CD14-positive monocyte (primary cell): Measurements from ENCODE around the gene APOC3. TPM values are rescaled to one million over a fixed set of nuclear protein-coding genes. Genes with fewer than 3 reads are reported as not detected.

Experiments
- DNase-seq, 3 donors: peaks; one replicate each; pipeline ENCODE4 v3.0.0-alpha.2; 2011 to 2022
- H2AFZ ChIP-seq: 2 replicates; pipeline ENCODE4 v1.6.0; 2012; ENCODE audit warnings: mild to moderate bottlenecking, low read depth, low read length, inconsistent platforms; ENCODE audit not compliant: insufficient read depth, poor library complexity, severe bottlenecking
- H3K27ac ChIP-seq, 2 donors: 1 replicate in 1 of 2; 2 replicates in 1 of 2; pipeline ENCODE4 v1.5.1; 2012 to 2013; ENCODE audit warnings: low read length in 2 of 2, control low read depth in 1 of 2, inconsistent platforms in 1 of 2, low read depth in 1 of 2, mild to moderate bottlenecking in 1 of 2
- H3K27me3 ChIP-seq, 2 donors: one replicate each; pipeline versions ENCODE4 v1.6.0 to v1.6.1; 2011 to 2013; ENCODE audit warnings: low read length in 2 of 2; ENCODE audit not compliant: control insufficient read depth in 2 of 2, insufficient read depth in 2 of 2
- H3K36me3 ChIP-seq, 2 donors: replicated peaks in 1 of 2; 1 replicate in 1 of 2; 2 replicates in 1 of 2; pipeline versions ENCODE4 v1.5.1 to v1.6.1; 2012 to 2013; ENCODE audit warnings: low read length in 2 of 2, control low read depth in 1 of 2, inconsistent platforms in 1 of 2, mild to moderate bottlenecking in 1 of 2; ENCODE audit not compliant: insufficient read depth in 2 of 2, control insufficient read depth in 1 of 2
- H3K4me1 ChIP-seq, 2 donors: 1 replicate in 1 of 2; 2 replicates in 1 of 2; pipeline versions ENCODE4 v1.5.1 to v1.6.1; 2012 to 2013; ENCODE audit warnings: low read length in 2 of 2, control low read depth in 1 of 2, inconsistent platforms in 1 of 2, mild to moderate bottlenecking in 1 of 2, moderate library complexity in 1 of 2; ENCODE audit not compliant: insufficient read depth in 2 of 2, control insufficient read depth in 1 of 2
- H3K4me2 ChIP-seq: replicated peaks from 2 replicates; pipeline ENCODE3; 2012; ENCODE audit warnings: low read length, moderate library complexity, mild to moderate bottlenecking; ENCODE audit not compliant: poor library complexity, severe bottlenecking; ENCODE audit errors: extremely low read depth
- H3K4me3 ChIP-seq, 3 experiments: fragments of 200-600 bp in 1 of 3; sonication (generic) in 1 of 3; replicated peaks in 1 of 3; 1 replicate in 2 of 3; 2 replicates in 1 of 3; pipeline ENCODE4 v1.5.1; 2011 to 2013; ENCODE audit warnings: low read length in 3 of 3, mild to moderate bottlenecking in 3 of 3, control low read depth in 2 of 3, low read depth in 2 of 3, inconsistent platforms in 1 of 3, moderate library complexity in 1 of 3
- H3K79me2 ChIP-seq: 2 replicates; pipeline ENCODE4 v1.6.0; 2012; ENCODE audit warnings: mild to moderate bottlenecking, control low read depth, inconsistent platforms, low read length, moderate library complexity; ENCODE audit not compliant: insufficient read depth
- H3K9ac ChIP-seq: 2 replicates; pipeline ENCODE4 v1.6.0; 2017; ENCODE audit warnings: low read length, mild to moderate bottlenecking; ENCODE audit not compliant: insufficient read depth, poor library complexity, severe bottlenecking
- H3K9me3 ChIP-seq, 2 donors: replicated peaks in 1 of 2; 1 replicate in 1 of 2; 2 replicates in 1 of 2; pipeline versions ENCODE4 v1.5.1 to v1.6.1; 2012 to 2013; ENCODE audit warnings: low read length in 2 of 2, control low read depth in 1 of 2; ENCODE audit not compliant: control insufficient read depth in 1 of 2, insufficient read depth in 1 of 2
- H4K20me1 ChIP-seq: 2 replicates; pipeline ENCODE4 v1.6.0; 2012; ENCODE audit warnings: mild to moderate bottlenecking, low read length, control low read depth, moderate library complexity; ENCODE audit not compliant: insufficient read depth
- H3K27ac Mint-ChIP-seq, 7 donors: one replicate each; pipeline ENCODE4 v1.8.0; 2020; ENCODE audit warnings: mild to moderate bottlenecking in 7 of 7, mixed read lengths in 7 of 7, moderate library complexity in 6 of 7, inconsistent platforms in 2 of 7
- H3K27me3 Mint-ChIP-seq, 3 donors: one replicate each; pipeline ENCODE4 v1.8.0; 2021 to 2022; ENCODE audit warnings: low read depth in 3 of 3, mild to moderate bottlenecking in 3 of 3, mixed read lengths in 3 of 3, moderate library complexity in 3 of 3, inconsistent platforms in 1 of 3
- H3K36me3 Mint-ChIP-seq, 2 donors: one replicate each; pipeline ENCODE4 v1.8.0; 2020; ENCODE audit warnings: mixed read lengths in 2 of 2, inconsistent platforms in 1 of 2, mild to moderate bottlenecking in 1 of 2
- H3K4me1 Mint-ChIP-seq: one replicate; pipeline ENCODE4 v1.8.0; 2020; ENCODE audit warnings: mild to moderate bottlenecking, mixed read lengths
- H3K4me3 Mint-ChIP-seq, 2 donors: one replicate each; pipeline ENCODE4 v1.8.0; 2020; ENCODE audit warnings: mild to moderate bottlenecking in 2 of 2, mixed read lengths in 2 of 2, moderate library complexity in 1 of 2
- H3K9me3 Mint-ChIP-seq, 7 donors: one replicate each; pipeline ENCODE4 v1.8.0; 2020 to 2022; ENCODE audit warnings: mixed read lengths in 7 of 7, mild to moderate bottlenecking in 6 of 7, moderate library complexity in 6 of 7, inconsistent platforms in 2 of 7
- WGBS: methylation state at CpG from one replicate; pipeline ENCODE4 v1.1.5; 2013; ENCODE audit warnings: missing lambda C conversion rate; ENCODE audit not compliant: insufficient coverage; 5-methylcytosine and 5-hydroxymethylcytosine counted together
- intact Hi-C, 2 donors: fragments of 100-400 bp; cut with micrococcal nuclease; formaldehyde crosslinking; loops; one replicate each; pipeline versions ENCODE4 v1.15.0 to v1.15.1; 2023
- polyA plus RNA-seq, 3 donors: library from polyadenylated mRNA; depleted of rRNA in 1 of 3; unstranded in 2 of 3; stranded (reverse) in 1 of 3; fragments of 300-500 nt in 2 of 3; fragments of >200 nt in 1 of 3; fragmentation: Illumina TruSeq in 2 of 3; gene quantifications; 1 replicate in 2 of 3; 2 replicates in 1 of 3; pipeline ENCODE4 v1.2.3, GENCODE V29; 2012 to 2021
- TF ChIP-seq, protein P1 (sequence below): fragments of 200-600 bp; IDR thresholded peaks from one replicate; pipeline ENCODE4 v1.8.0; 2022; ENCODE audit warnings: antibody characterized with exemption, mild to moderate bottlenecking

APOC3 gene
- polyA plus RNA-seq, 3 donors, result not detected

DNA sequence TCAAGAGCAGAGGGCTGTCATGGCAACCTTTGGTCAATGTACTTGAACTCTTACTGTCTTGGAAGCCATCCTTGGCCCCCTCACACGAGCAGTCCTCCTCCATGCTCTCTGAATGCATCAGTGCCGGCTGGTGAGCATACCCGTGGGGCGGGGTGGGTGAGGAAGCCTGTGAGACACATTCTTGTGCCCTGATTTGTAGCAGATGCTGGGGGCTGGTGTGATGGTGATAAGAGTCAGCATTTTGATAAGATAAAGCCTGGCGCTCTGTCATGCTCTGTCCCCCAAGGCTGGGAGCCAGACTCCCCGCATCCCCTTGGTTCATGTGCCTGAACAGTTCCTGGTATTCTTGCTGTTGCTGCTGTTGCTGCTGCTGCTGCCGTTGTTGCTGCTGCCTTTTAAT, 28.2 kb downstream of the APOC3 start:
- Mint-ChIP-seq H3K27ac (peak overlapping the region in 2 of 7 donors; percentile 26 to 30), H3K9me3 (no peaks in the 10 kb centered on the region), H3K27me3 (no peaks in the 10 kb centered on the region), H3K4me3 (no peak overlapping the region), H3K4me1 (peaks cover 22% of the 10 kb centered on the region), H3K36me3 (peaks cover 76 to 91% of the 10 kb centered on the region in 2 donors)
- Histone ChIP-seq H3K4me2 (no peak overlapping the region), H3K4me1 (peaks cover 17 to 27% of the 10 kb centered on the region in 2 donors), H3K4me3 (no peak overlapping the region), H4K20me1 (peaks cover 33% of the 10 kb centered on the region), H3K36me3 (peaks cover 68 to 82% of the 10 kb centered on the region in 2 donors), H3K79me2 (peaks cover 7% of the 10 kb centered on the region), H3K27ac (peak overlapping the region in 1 of 2 donors; percentile 22), H3K9ac (no peak overlapping the region), H3K27me3 (no peaks in the 10 kb centered on the region), H3K9me3 (no peaks in the 10 kb centered on the region), H2AFZ (no peak overlapping the region)
- 100% methylated on average over 6 of the region's 7 CpGs for WGBS
- intact Hi-C loops, result no loop called here
- no peak for DNase-seq
- TF ChIP-seq, protein P1, sequence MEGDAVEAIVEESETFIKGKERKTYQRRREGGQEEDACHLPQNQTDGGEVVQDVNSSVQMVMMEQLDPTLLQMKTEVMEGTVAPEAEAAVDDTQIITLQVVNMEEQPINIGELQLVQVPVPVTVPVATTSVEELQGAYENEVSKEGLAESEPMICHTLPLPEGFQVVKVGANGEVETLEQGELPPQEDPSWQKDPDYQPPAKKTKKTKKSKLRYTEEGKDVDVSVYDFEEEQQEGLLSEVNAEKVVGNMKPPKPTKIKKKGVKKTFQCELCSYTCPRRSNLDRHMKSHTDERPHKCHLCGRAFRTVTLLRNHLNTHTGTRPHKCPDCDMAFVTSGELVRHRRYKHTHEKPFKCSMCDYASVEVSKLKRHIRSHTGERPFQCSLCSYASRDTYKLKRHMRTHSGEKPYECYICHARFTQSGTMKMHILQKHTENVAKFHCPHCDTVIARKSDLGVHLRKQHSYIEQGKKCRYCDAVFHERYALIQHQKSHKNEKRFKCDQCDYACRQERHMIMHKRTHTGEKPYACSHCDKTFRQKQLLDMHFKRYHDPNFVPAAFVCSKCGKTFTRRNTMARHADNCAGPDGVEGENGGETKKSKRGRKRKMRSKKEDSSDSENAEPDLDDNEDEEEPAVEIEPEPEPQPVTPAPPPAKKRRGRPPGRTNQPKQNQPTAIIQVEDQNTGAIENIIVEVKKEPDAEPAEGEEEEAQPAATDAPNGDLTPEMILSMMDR, result no peak

DNA sequence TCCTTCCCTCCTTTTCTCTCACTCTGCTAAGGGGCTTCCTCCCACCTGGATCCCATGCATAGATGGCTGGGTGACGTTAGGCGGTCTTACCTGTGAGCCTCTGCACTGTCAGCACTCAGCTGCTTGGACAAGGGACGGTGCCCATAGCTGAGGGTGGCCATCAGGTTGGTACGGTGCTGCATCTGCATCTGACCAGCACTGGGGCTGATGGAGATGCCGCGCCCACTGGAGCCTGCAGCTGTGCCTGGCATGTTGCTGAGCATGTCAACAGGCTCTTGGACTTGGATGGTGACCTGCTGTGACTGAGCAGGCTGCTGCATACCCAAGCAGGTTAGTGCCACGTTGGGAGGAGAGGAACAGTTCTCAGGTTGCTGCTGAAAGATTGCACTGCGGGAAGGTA, 29.5 kb downstream of the APOC3 start:
- H3K4me1 Mint-ChIP-seq, result peaks cover 10% of the 10 kb centered on the region
- intact Hi-C loops, result no loop called here
- Histone ChIP-seq H3K9ac (no peak overlapping the region), H3K9me3 (no peaks in the 10 kb centered on the region), H3K36me3 (peaks cover 81 to 93% of the 10 kb centered on the region in 2 donors), H3K27me3 (no peaks in the 10 kb centered on the region), H3K4me2 (no peak overlapping the region), H3K27ac (no peak overlapping the region), H2AFZ (no peak overlapping the region), H3K4me3 (no peak overlapping the region), H3K79me2 (peaks cover 7% of the 10 kb centered on the region), H3K4me1 (peaks cover 4 to 15% of the 10 kb centered on the region in 2 donors), H4K20me1 (peaks cover 24% of the 10 kb centered on the region)
- no peaks in the 10 kb centered on the region for H3K9me3 Mint-ChIP-seq
- DNase-seq, result no peak
- 97% methylated on average over 8 of the region's 8 CpGs for WGBS
- peaks cover 88 to 99% of the 10 kb centered on the region in 2 donors for H3K36me3 Mint-ChIP-seq
- TF ChIP-seq, protein P1, result no peak
- no peaks in the 10 kb centered on the region for H3K27me3 Mint-ChIP-seq
- peak overlapping the region in 4 of 7 donors; percentile 46 to 82 (median 56) for H3K27ac Mint-ChIP-seq
- no peak overlapping the region for H3K4me3 Mint-ChIP-seq
